Thoracic aorta (tissue), 2 donors: Measurements from ENCODE around the gene AKAP7. TPM values are rescaled to one million over a fixed set of nuclear protein-coding genes. Genes with fewer than 3 reads are reported as not detected.

Experiments used
- ATAC-seq: fragments of 150-250 bp; one replicate; pipeline ENCODE4 v1.8.0; 2017; ENCODE audit warnings: low read depth; ENCODE audit not compliant: insufficient number of reproducible peaks, low FRiP score
- DNase-seq: peaks from one replicate; pipeline ENCODE4 v3.0.0-alpha.2; 2020; ENCODE audit warnings: low spot score
- H3K27ac ChIP-seq, 2 donors: fragments of 200-600 bp; sonication (generic); 1 replicate in 1 of 2; 2 replicates in 1 of 2; pipeline ENCODE4 v1.5.1; 2016; ENCODE audit warnings: mild to moderate bottlenecking in 2 of 2, moderate library complexity in 2 of 2
- H3K27me3 ChIP-seq: fragments of 200-600 bp; sonication (generic); replicated peaks from 2 replicates; pipeline ENCODE4 v1.6.0; 2016; ENCODE audit warnings: mild to moderate bottlenecking; ENCODE audit not compliant: insufficient read depth
- H3K36me3 ChIP-seq: fragments of 200-600 bp; sonication (generic); one replicate; pipeline ENCODE4 v1.5.1; 2016
- H3K4me1 ChIP-seq, 2 donors: fragments of 200-600 bp; sonication (generic); 1 replicate in 1 of 2; 2 replicates in 1 of 2; pipeline versions ENCODE4 v1.5.1 to v1.6.0; 2016; ENCODE audit warnings: low read depth in 2 of 2, mild to moderate bottlenecking in 1 of 2; ENCODE audit not compliant: control insufficient read depth in 1 of 2
- H3K4me3 ChIP-seq: fragments of 200-600 bp; sonication (generic); 2 replicates; pipeline ENCODE4 v1.5.1; 2016; ENCODE audit warnings: mild to moderate bottlenecking
- H3K9me3 ChIP-seq: fragments of 200-600 bp; sonication (generic); 2 replicates; pipeline ENCODE4 v1.5.1; 2016
- total RNA-seq, 2 donors: library from RNA; depleted of rRNA; stranded (reverse); fragments of >200 nt; gene quantifications; one replicate each; pipeline versions ENCODE4 v1.1.0 to v1.2.3, GENCODE V29; 2016
- TF ChIP-seq, protein P1 (sequence below): fragments of 200-600 bp; sonication (generic); IDR thresholded peaks from one replicate; pipeline ENCODE4 v1.5.1; 2019; ENCODE audit warnings: antibody characterized with exemption

AKAP7 gene
- total RNA-seq, 2 donors from 2014 or later = 3.0 to 4.1 TPM

DNA sequence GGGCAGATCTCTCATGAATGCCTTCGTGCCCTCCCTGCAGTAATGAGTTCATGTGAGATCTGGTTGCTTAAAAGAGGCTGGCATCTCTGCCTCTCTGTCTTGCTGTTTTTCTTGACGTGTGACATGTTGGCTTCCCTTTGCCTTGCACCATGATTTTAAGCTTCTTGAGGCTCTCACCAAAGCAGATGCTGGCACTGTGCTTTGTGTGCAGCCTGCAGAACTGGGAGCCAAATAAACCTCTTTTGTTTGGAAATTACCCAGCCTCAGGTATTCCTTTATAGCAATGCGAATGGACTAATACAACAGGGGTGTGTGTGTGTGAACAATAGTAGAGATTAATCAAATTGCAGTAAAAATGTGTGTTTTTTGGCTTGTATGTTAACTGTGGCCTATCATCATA is 8.1 kb downstream of the AKAP7 start:
- Histone ChIP-seq H3K4me3 (no peak overlapping the region), H3K36me3 (no peaks in the 10 kb centered on the region), H3K4me1 (no peaks in the 10 kb centered on the region), H3K27ac (no peak overlapping the region), H3K9me3 (no peaks in the 10 kb centered on the region), H3K27me3 (no peaks in the 10 kb centered on the region)
- DNase-seq (no peak), ATAC-seq (no peak)
- TF ChIP-seq, protein P1, sequence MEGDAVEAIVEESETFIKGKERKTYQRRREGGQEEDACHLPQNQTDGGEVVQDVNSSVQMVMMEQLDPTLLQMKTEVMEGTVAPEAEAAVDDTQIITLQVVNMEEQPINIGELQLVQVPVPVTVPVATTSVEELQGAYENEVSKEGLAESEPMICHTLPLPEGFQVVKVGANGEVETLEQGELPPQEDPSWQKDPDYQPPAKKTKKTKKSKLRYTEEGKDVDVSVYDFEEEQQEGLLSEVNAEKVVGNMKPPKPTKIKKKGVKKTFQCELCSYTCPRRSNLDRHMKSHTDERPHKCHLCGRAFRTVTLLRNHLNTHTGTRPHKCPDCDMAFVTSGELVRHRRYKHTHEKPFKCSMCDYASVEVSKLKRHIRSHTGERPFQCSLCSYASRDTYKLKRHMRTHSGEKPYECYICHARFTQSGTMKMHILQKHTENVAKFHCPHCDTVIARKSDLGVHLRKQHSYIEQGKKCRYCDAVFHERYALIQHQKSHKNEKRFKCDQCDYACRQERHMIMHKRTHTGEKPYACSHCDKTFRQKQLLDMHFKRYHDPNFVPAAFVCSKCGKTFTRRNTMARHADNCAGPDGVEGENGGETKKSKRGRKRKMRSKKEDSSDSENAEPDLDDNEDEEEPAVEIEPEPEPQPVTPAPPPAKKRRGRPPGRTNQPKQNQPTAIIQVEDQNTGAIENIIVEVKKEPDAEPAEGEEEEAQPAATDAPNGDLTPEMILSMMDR = no peak

DNA sequence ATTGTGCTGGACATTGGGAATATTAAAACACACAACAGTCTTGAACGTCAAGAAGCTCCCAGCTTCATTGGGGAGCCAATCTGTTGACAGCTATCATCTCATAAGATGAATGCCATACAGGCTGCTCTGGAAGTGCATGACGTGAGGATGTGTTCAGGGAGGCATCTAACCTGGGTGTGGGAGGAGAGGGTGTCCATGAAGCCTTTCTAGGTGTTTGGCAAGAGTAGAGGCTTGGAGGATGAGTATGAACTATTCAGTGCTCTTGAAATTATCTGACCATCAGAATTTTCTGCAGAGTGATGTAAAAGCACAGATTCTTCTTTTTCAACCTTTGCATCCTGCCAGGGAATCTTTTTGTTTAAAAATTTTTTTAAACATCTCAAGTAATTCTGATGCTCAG is 11.6 kb downstream of the AKAP7 start:
- no peaks in the 10 kb centered on the region for H3K4me1 ChIP-seq
- no peaks in the 10 kb centered on the region for H3K27me3 ChIP-seq
- no peak overlapping the region for H3K27ac ChIP-seq
- TF ChIP-seq, protein P1 = no peak
- ATAC-seq (no peak), DNase-seq (no peak)
- no peaks in the 10 kb centered on the region for H3K36me3 ChIP-seq
- H3K4me3 ChIP-seq = no peak overlapping the region
- H3K9me3 ChIP-seq = no peaks in the 10 kb centered on the region

DNA sequence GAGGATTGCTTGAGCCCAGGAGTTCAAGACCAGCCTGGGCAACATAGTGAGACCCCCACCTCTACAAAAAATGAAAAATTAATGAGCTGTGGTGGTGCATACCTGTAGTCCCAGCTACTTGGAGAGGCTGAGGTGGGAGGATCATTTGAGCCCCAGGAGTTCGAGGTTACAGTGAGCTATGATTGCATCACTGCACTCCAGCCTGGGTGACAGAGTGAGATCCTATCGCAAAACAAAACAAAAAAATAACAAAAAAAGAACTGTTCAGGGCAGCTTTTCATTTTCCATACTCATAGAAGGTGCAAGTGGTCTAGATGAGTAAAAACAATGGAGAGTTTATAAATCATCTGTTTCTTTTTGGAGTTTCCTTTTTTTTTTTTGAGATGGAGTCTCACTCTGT is 21.1 kb downstream of the AKAP7 start:
- no peak for DNase-seq
- TF ChIP-seq, protein P1 = no peak
- Histone ChIP-seq H3K9me3 (no peaks in the 10 kb centered on the region), H3K36me3 (no peaks in the 10 kb centered on the region), H3K4me1 (peaks cover 8 to 11% of the 10 kb centered on the region in 2 donors), H3K27me3 (no peaks in the 10 kb centered on the region), H3K4me3 (no peak overlapping the region), H3K27ac (no peak overlapping the region)
- ATAC-seq = no peak

DNA sequence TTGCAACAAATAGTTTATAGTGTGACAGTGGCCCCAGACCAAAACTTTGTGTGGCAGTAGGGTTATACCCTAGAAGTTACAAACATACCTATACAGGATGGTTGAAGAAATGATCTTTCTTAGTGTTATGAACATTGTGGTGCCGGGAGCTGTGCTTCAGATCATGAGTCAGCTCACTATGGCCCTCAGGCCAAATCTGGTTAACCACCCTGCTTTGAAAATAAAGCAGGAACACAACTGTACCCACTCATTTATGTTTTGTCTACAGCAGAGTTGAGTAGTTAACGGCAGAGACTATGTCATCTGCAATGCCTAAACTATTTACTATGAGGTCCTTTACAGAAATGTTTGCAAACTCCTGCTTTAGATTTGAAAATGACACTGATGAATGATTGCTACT is 24.3 kb downstream of the AKAP7 start:
- Histone ChIP-seq H3K36me3 (no peaks in the 10 kb centered on the region), H3K4me3 (no peak overlapping the region), H3K4me1 (peaks cover 8 to 11% of the 10 kb centered on the region in 2 donors), H3K9me3 (no peaks in the 10 kb centered on the region), H3K27me3 (no peaks in the 10 kb centered on the region), H3K27ac (no peak overlapping the region)
- ATAC-seq (no peak), DNase-seq (no peak)
- TF ChIP-seq, protein P1 = no peak

DNA sequence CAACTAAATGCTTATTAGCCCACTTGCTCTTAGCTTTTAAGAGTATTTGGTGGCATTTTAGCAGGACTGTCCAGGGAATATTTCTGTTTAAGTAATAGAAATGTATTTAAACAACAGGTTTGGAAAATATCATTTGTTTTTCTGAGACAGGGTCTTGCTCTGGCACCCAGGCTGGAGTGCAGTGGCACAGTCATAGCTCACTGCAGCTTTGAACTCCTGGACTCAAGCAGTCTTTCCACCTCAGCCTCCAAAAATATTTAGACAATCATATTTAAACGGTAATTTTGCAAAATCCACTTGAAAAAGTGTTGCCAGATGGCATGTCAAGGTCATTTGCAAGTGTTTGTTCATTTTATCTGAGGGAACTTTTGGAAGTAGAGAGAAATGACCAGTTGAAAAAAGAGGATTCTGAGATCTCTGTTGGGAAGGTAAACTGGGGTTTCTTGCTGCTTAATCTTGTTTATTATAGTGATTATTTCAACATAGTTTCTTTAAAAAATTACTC is 25.0 kb downstream of the AKAP7 start:
- H3K4me1 ChIP-seq = peaks cover 8 to 11% of the 10 kb centered on the region in 2 donors
- TF ChIP-seq, protein P1 = no peak
- no peaks in the 10 kb centered on the region for H3K36me3 ChIP-seq
- no peaks in the 10 kb centered on the region for H3K9me3 ChIP-seq
- no peak overlapping the region for H3K27ac ChIP-seq
- DNase-seq (no peak), ATAC-seq (no peak)
- no peak overlapping the region for H3K4me3 ChIP-seq
- H3K27me3 ChIP-seq = no peaks in the 10 kb centered on the region
